Keratinocyte (primary cell): ENCODE results near the gene NCOA3. TPM values are rescaled to one million over a fixed set of nuclear protein-coding genes. Genes with fewer than 3 reads are reported as not detected.
"Not testable (repeated sequence)": the region's sequence is repeated elsewhere in the genome, so short reads cannot be mapped to it uniquely, and the experiment has no call there.

Experiments
- DNase-seq: peaks from one replicate; pipeline ENCODE4 v3.0.0-alpha.2; 2011; ENCODE audit warnings: low read depth, missing footprints, low spot score
- FAIRE-seq: peaks from 2 replicates; lab custom pipeline; 2011; peaks lifted over from hg19 to GRCh38; lab: Jason Lieb, UNC
- H2AFZ ChIP-seq: 2 replicates; pipeline ENCODE4 v1.6.0; 2012; ENCODE audit warnings: low read length, control low read depth, inconsistent platforms; ENCODE audit not compliant: control insufficient read depth
- H3K27ac ChIP-seq: 2 replicates; pipeline ENCODE4 v1.5.1; 2011; ENCODE audit warnings: low read length; ENCODE audit not compliant: control insufficient read depth, insufficient read depth
- H3K27me3 ChIP-seq: 3 replicates; pipeline ENCODE4 v1.6.0; 2011; ENCODE audit warnings: low read length; ENCODE audit not compliant: control insufficient read depth, insufficient read depth; ENCODE audit errors: extremely low read depth
- H3K36me3 ChIP-seq, 2 experiments: 2 replicates in 1 of 2; 3 replicates in 1 of 2; pipeline ENCODE4 v1.5.1; 2011; ENCODE audit warnings: low read length in 2 of 2, mild to moderate bottlenecking in 1 of 2; ENCODE audit not compliant: control insufficient read depth in 2 of 2, insufficient read depth in 2 of 2; ENCODE audit errors: extremely low read depth in 1 of 2
- H3K4me1 ChIP-seq: 3 replicates; pipeline ENCODE4 v1.5.1; 2011; ENCODE audit warnings: low read length; ENCODE audit not compliant: control insufficient read depth, insufficient read depth; ENCODE audit errors: extremely low read depth
- H3K4me2 ChIP-seq: 3 replicates; pipeline ENCODE4 v1.6.0; 2011; ENCODE audit warnings: low read depth, low read length; ENCODE audit not compliant: control insufficient read depth, insufficient read depth; ENCODE audit errors: extremely low read depth
- H3K4me3 ChIP-seq, 3 experiments: fragments of 200-600 bp in 1 of 3; sonication (generic) in 1 of 3; 2 replicates in 2 of 3; 3 replicates in 1 of 3; pipeline ENCODE4 v1.5.1; 2011 to 2016; ENCODE audit warnings: low read length in 3 of 3, mild to moderate bottlenecking in 3 of 3, control low read depth in 2 of 3, inconsistent platforms in 1 of 3, low read depth in 1 of 3, mixed read lengths in 1 of 3, mixed run types in 1 of 3, moderate library complexity in 1 of 3; ENCODE audit not compliant: control insufficient read depth in 2 of 3, insufficient read depth in 2 of 3; ENCODE audit errors: extremely low read depth in 1 of 3
- H3K79me2 ChIP-seq: 2 replicates; pipeline ENCODE4 v1.6.0; 2012; ENCODE audit warnings: low read length; ENCODE audit not compliant: control insufficient read depth, insufficient read depth
- H3K9ac ChIP-seq: 3 replicates; pipeline ENCODE4 v1.6.0; 2011; ENCODE audit warnings: low read length; ENCODE audit not compliant: control insufficient read depth, insufficient read depth; ENCODE audit errors: extremely low read depth
- H3K9me1 ChIP-seq: 3 replicates; pipeline ENCODE4 v1.6.0; 2011; ENCODE audit warnings: low read length; ENCODE audit not compliant: control insufficient read depth, insufficient read depth; ENCODE audit errors: extremely low read depth
- H3K9me3 ChIP-seq: 2 replicates; pipeline ENCODE4 v1.5.1; 2012; ENCODE audit warnings: low read depth, low read length; ENCODE audit not compliant: control insufficient read depth
- H4K20me1 ChIP-seq: 3 replicates; pipeline ENCODE4 v1.6.0; 2011; ENCODE audit warnings: low read length; ENCODE audit not compliant: control insufficient read depth, insufficient read depth; ENCODE audit errors: extremely low read depth
- EZH2 ChIP-seq: IDR thresholded peaks from one replicate; pipeline ENCODE4 v1.6.1; 2012; ENCODE audit warnings: inconsistent platforms, mild to moderate bottlenecking, low read length, moderate library complexity
- dilution Hi-C: fragments of 300-500 bp; cut with MboI; formaldehyde crosslinking; loops from one replicate; pipeline ENCODE4 v1.7.0; 2020; ENCODE audit warnings: low sequenced_read_pairs; ENCODE audit not compliant: extremely low pct_ligation_motif_present
- polyA plus RNA-seq, 5 experiments: library from polyadenylated mRNA; depleted of rRNA in 3 of 5; stranded (reverse) in 3 of 5; stranded (forward) in 1 of 5; unstranded in 1 of 5; fragments of >200 nt; gene quantifications; 1 replicate in 1 of 5; 2 replicates in 3 of 5; 3 replicates in 1 of 5; pipeline versions ENCODE4 v1.2.1 to v1.2.3, GENCODE V29; 2011 to 2012; ENCODE audit warnings: missing spikeins in 2 of 5, low read depth in 1 of 5, low replicate concordance in 1 of 5
- TF ChIP-seq, protein P1 (sequence below), 3 experiments: IDR thresholded peaks in 1 of 3; conservative IDR thresholded peaks in 1 of 3; optimal IDR thresholded peaks in 1 of 3; 2 replicates in 2 of 3; 3 replicates in 1 of 3; pipeline versions ENCODE3 to v1.5.1; 2011; ENCODE audit warnings: low read length in 3 of 3, mild to moderate bottlenecking in 3 of 3, moderate library complexity in 2 of 3, control low read depth in 1 of 3, inconsistent platforms in 1 of 3; ENCODE audit not compliant: insufficient read depth in 2 of 3; ENCODE audit errors: extremely low read depth in 1 of 3

Gene NCOA3
- polyA plus RNA-seq, 1 donor (not counting 4 experiments of a cell fraction or from before 2014, with no cell fraction given): 25.8 TPM

DNA sequence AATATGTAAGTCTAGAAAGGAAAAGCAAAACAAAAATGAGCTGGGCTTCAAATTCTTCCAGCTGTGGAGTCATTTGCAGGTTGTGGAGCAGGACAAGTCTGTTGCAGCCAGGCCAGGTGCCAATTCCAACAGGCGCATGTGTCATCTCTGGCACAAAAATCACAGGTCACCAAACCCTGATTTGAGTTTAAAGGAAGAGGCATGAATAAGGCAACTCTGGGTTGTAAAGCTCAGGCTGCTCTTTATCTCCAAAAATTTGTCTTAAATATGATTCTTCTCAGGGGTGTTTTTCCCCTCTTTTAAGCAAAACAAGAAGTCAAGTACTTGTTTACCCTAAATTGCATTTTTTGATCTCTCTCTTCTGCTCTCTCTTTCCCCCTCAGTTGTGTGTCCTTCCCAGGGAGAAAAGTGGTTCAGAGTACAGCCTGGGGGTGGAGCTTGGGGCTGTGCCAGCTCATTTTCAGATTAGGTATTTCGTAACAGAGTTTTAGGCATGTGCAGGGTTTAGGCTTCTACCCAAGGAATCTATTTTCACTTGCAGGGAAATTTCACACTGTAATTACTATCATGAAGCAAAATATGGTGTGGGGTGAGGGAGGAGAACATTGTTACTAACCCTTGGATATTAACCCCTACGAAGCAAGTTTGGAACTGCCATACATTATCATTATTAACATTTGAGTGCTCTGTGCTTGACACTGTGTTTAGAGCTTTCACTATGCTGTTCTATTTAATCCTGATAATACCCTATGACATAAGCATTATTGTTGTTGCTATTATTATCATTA, 8.3 kb upstream of the NCOA3 start:
- no peak for FAIRE-seq
- H3K9ac ChIP-seq: peak overlapping the region; percentile 24
- H3K4me3 ChIP-seq: peak overlapping the region in 1 of 3 experiments; percentile 0

GRCh38 chr20:47493963-47494293, 7.8 kb upstream of the NCOA3 start:
- H3K4me2 ChIP-seq: peak overlapping the region; percentile 75
- no peaks in the 10 kb centered on the region for H3K79me2 ChIP-seq
- H3K4me3 ChIP-seq: peak overlapping the region in 1 of 3 experiments; percentile 0
- dilution Hi-C loops: no loop called here
- FAIRE-seq: no peak
- no peaks in the 10 kb centered on the region for H4K20me1 ChIP-seq
- H3K9me3 ChIP-seq: no peaks in the 10 kb centered on the region
- H3K27ac ChIP-seq: peak overlapping the region; percentile 5
- no peaks in the 10 kb centered on the region for H3K27me3 ChIP-seq
- H2AFZ ChIP-seq: no peak overlapping the region
- H3K4me1 ChIP-seq: peaks cover 17% of the 10 kb centered on the region
- TF ChIP-seq, protein P1, sequence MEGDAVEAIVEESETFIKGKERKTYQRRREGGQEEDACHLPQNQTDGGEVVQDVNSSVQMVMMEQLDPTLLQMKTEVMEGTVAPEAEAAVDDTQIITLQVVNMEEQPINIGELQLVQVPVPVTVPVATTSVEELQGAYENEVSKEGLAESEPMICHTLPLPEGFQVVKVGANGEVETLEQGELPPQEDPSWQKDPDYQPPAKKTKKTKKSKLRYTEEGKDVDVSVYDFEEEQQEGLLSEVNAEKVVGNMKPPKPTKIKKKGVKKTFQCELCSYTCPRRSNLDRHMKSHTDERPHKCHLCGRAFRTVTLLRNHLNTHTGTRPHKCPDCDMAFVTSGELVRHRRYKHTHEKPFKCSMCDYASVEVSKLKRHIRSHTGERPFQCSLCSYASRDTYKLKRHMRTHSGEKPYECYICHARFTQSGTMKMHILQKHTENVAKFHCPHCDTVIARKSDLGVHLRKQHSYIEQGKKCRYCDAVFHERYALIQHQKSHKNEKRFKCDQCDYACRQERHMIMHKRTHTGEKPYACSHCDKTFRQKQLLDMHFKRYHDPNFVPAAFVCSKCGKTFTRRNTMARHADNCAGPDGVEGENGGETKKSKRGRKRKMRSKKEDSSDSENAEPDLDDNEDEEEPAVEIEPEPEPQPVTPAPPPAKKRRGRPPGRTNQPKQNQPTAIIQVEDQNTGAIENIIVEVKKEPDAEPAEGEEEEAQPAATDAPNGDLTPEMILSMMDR (optimal IDR thresholded peaks at IDR 0.05 in 1 of 3, IDR thresholded peaks at IDR 0.05 in 1 of 3, conservative IDR thresholded peaks at IDR 0.05 in 1 of 3; ENCODE audit: extremely low read depth in 1 of 3, insufficient read depth in 2 of 3, low read length in 3 of 3): no peak
- no peak for TF ChIP-seq EZH2
- H3K9ac ChIP-seq: peak overlapping the region; percentile 24
- H3K9me1 ChIP-seq: peaks cover 2% of the 10 kb centered on the region
- DNase-seq: no peak
- H3K36me3 ChIP-seq: no peaks in the 10 kb centered on the region

More for the DNA sequence above, 8.3 kb upstream of the NCOA3 start:
- dilution Hi-C loops: no loop called here
- H2AFZ ChIP-seq: no peak overlapping the region
- H3K36me3 ChIP-seq: no peaks in the 10 kb centered on the region
- peaks cover 2% of the 10 kb centered on the region for H3K9me1 ChIP-seq
- DNase-seq: no peak
- no peak for TF ChIP-seq EZH2
- TF ChIP-seq, protein P1 (optimal IDR thresholded peaks at IDR 0.05 in 1 of 3, IDR thresholded peaks at IDR 0.05 in 1 of 3, conservative IDR thresholded peaks at IDR 0.05 in 1 of 3; ENCODE audit: extremely low read depth in 1 of 3, insufficient read depth in 2 of 3, low read length in 3 of 3): no peak
- peak overlapping the region; percentile 5 for H3K27ac ChIP-seq
- H3K79me2 ChIP-seq: no peaks in the 10 kb centered on the region
- no peaks in the 10 kb centered on the region for H4K20me1 ChIP-seq
- no peaks in the 10 kb centered on the region for H3K27me3 ChIP-seq
- no peaks in the 10 kb centered on the region for H3K9me3 ChIP-seq
- peak overlapping the region; percentile 75 for H3K4me2 ChIP-seq
- peaks cover 17% of the 10 kb centered on the region for H3K4me1 ChIP-seq

DNA sequence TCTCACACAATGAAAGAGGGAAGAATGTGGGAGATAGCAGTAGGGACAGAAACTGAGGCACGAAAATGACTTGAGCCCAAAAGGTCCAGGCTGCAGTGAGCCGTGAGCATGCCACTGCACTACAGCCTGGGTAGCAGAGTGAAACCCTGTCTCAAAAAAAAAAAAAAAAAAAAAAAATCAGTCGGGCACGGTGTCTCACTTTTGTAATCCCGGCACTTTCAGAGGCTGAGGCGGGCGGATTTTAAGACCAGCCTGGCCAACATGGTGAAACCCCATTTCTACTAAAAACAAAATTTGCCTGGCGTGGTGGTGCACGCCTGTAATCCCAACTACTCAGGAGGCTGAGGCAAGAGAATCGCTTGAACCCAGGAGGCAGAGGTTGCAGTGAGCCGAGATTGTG, 7.1 kb upstream of the NCOA3 start:
- H3K27me3 ChIP-seq, H3K79me2 ChIP-seq, H3K9ac ChIP-seq, H3K4me2 ChIP-seq, DNase-seq, H3K27ac ChIP-seq, H3K9me3 ChIP-seq, H3K4me3 ChIP-seq, dilution Hi-C loops, FAIRE-seq, H3K9me1 ChIP-seq, H4K20me1 ChIP-seq, H3K36me3 ChIP-seq, H2AFZ ChIP-seq: not testable (repeated sequence)
- H3K4me1 ChIP-seq: peaks cover 17% of the 10 kb centered on the region
